Endodermal cell (in vitro differentiated cells): Measurements from ENCODE around the gene LSMEM2. TPM values are rescaled to one million over a fixed set of nuclear protein-coding genes. Genes with fewer than 3 reads are reported as not detected.

ENCODE experiments used
- DNase-seq: peaks from one replicate; pipeline ENCODE4 v3.0.0-alpha.2; 2017
- H3K27ac ChIP-seq: 2 replicates; pipeline ENCODE4 v1.5.1; 2013; ENCODE audit warnings: mild to moderate bottlenecking, low read depth, low read length, moderate library complexity
- H3K27me3 ChIP-seq: 2 replicates; pipeline ENCODE4 v1.6.1; 2013; ENCODE audit warnings: mild to moderate bottlenecking, low read length, moderate library complexity; ENCODE audit not compliant: insufficient read depth, control insufficient read depth, poor library complexity, severe bottlenecking
- H3K36me3 ChIP-seq: 2 replicates; pipeline ENCODE4 v1.7.0; 2013; ENCODE audit warnings: mild to moderate bottlenecking, low read length, moderate library complexity; ENCODE audit not compliant: control insufficient read depth, insufficient read depth
- H3K4me1 ChIP-seq: one replicate; pipeline ENCODE4 v1.7.0; 2013; ENCODE audit warnings: low read length; ENCODE audit not compliant: control insufficient read depth, insufficient read depth
- H3K4me3 ChIP-seq: 2 replicates; pipeline ENCODE4 v1.5.1; 2013; ENCODE audit warnings: mild to moderate bottlenecking, low read length, moderate library complexity
- H3K9ac ChIP-seq: 2 replicates; pipeline ENCODE4 v1.6.1; 2013; ENCODE audit warnings: mild to moderate bottlenecking, low read length, moderate library complexity; ENCODE audit not compliant: poor library complexity, severe bottlenecking; ENCODE audit errors: extremely low read depth
- H3K9me3 ChIP-seq: 2 replicates; pipeline ENCODE4 v1.6.1; 2013; ENCODE audit warnings: mild to moderate bottlenecking, low read length, moderate library complexity; ENCODE audit not compliant: control insufficient read depth
- H3K27ac Mint-ChIP-seq: 2 replicates; pipeline ENCODE4 v1.8.0; 2020; ENCODE audit warnings: mixed read lengths
- H3K27me3 Mint-ChIP-seq: 2 replicates; pipeline ENCODE4 v1.8.0; 2021; ENCODE audit warnings: mild to moderate bottlenecking, mixed read lengths; ENCODE audit not compliant: insufficient read depth
- H3K36me3 Mint-ChIP-seq: 2 replicates; pipeline ENCODE4 v1.8.0; 2020; ENCODE audit warnings: low read depth, mixed read lengths
- H3K4me1 Mint-ChIP-seq: 2 replicates; pipeline ENCODE4 v1.8.0; 2020; ENCODE audit warnings: mixed read lengths
- H3K4me3 Mint-ChIP-seq: 2 replicates; pipeline ENCODE4 v1.8.0; 2020; ENCODE audit warnings: mild to moderate bottlenecking, moderate library complexity, mixed read lengths
- H3K9me3 Mint-ChIP-seq: 2 replicates; pipeline ENCODE4 v1.8.0; 2020; ENCODE audit warnings: mild to moderate bottlenecking, mixed read lengths
- WGBS, 2 experiments: methylation state at CpG; one replicate each; pipeline versions ENCODE4 v1.1.5 to v1.1.7; 2013; ENCODE audit warnings: missing lambda C conversion rate in 2 of 2, mixed read lengths in 1 of 2; ENCODE audit not compliant: insufficient coverage in 1 of 2, insufficient read length in 1 of 2; 5-methylcytosine and 5-hydroxymethylcytosine counted together
- total RNA-seq, 2 donors: library from RNA; stranded (reverse); fragmentation: NEBNext Ultra II Directional in 1 of 2; extraction: Animal tissue kit (Norgen Biotek cat#: 25700) in 1 of 2; gene quantifications; 2 replicates in 1 of 2; 3 replicates in 1 of 2; pipeline ENCODE4 v1.2.1, GENCODE V29; 2021
- TF ChIP-seq, protein P1 (sequence below): fragments of 200-600 bp; sonication (generic); conservative IDR thresholded peaks from 2 replicates; pipeline ENCODE4 v1.5.0; 2021; ENCODE audit warnings: antibody characterized with exemption, mild to moderate bottlenecking

Gene LSMEM2
- total RNA-seq, 2 donors from 2014 or later, result not detected

DNA sequence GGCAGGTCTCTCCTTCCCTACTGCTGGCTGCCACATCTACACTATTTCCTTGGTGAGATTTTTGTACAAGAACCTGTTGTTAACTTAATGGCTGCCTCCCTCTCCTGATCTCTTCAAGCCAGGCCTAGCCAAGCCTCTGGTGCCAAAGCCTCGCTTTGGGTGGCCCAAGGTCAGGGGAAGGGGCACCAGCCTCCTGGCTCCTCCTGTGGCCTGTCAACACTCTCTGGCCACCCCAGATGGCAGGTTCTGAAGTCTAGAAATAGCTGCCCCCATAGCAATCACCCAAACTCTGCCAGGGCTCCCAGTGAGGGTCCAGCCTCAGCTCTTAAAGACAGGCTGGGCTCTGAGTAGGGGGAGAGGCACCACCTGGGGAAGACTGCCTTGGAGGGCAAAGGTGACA is 8.4 kb downstream of the LSMEM2 start:
- H3K36me3 ChIP-seq, result peaks cover 29% of the 10 kb centered on the region
- H3K9me3 Mint-ChIP-seq, result no peaks in the 10 kb centered on the region
- H3K4me1 ChIP-seq, result no peaks in the 10 kb centered on the region
- H3K27me3 ChIP-seq, result no peaks in the 10 kb centered on the region
- no peak overlapping the region for H3K27ac Mint-ChIP-seq
- no peak overlapping the region for H3K4me3 Mint-ChIP-seq
- no peak overlapping the region for H3K4me3 ChIP-seq
- no peaks in the 10 kb centered on the region for H3K9me3 ChIP-seq
- TF ChIP-seq, protein P1, sequence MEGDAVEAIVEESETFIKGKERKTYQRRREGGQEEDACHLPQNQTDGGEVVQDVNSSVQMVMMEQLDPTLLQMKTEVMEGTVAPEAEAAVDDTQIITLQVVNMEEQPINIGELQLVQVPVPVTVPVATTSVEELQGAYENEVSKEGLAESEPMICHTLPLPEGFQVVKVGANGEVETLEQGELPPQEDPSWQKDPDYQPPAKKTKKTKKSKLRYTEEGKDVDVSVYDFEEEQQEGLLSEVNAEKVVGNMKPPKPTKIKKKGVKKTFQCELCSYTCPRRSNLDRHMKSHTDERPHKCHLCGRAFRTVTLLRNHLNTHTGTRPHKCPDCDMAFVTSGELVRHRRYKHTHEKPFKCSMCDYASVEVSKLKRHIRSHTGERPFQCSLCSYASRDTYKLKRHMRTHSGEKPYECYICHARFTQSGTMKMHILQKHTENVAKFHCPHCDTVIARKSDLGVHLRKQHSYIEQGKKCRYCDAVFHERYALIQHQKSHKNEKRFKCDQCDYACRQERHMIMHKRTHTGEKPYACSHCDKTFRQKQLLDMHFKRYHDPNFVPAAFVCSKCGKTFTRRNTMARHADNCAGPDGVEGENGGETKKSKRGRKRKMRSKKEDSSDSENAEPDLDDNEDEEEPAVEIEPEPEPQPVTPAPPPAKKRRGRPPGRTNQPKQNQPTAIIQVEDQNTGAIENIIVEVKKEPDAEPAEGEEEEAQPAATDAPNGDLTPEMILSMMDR, result no peak
- H3K4me1 Mint-ChIP-seq, result peaks cover 5% of the 10 kb centered on the region
- peaks cover 30% of the 10 kb centered on the region for H3K36me3 Mint-ChIP-seq
- no peak overlapping the region for H3K27ac ChIP-seq
- no peak for DNase-seq
- H3K27me3 Mint-ChIP-seq, result peaks cover 1% of the 10 kb centered on the region
- 86 to 98% methylated on average over 1 of the region's 1 CpG for WGBS, 2 experiments
- no peak overlapping the region for H3K9ac ChIP-seq

- Mint-ChIP-seq H3K27ac (no peak overlapping the region), H3K9me3 (no peaks in the 10 kb centered on the region), H3K4me1 (peaks cover 11% of the 10 kb centered on the region), H3K4me3 (no peak overlapping the region), H3K36me3 (peaks cover 30% of the 10 kb centered on the region), H3K27me3 (no peaks in the 10 kb centered on the region)
- Histone ChIP-seq H3K27me3 (no peaks in the 10 kb centered on the region), H3K27ac (no peak overlapping the region), H3K4me1 (no peaks in the 10 kb centered on the region), H3K9me3 (no peaks in the 10 kb centered on the region), H3K4me3 (no peak overlapping the region), H3K9ac (no peak overlapping the region), H3K36me3 (peaks cover 29% of the 10 kb centered on the region)
- DNase-seq, result peak; percentile 33
- TF ChIP-seq, protein P1, result no peak
- 95 to 98% methylated on average over 23 of the region's 23 CpGs for WGBS, 2 experiments
Observed at GRCh38 chr3:50288387-50289007, 9.6 kb downstream of the LSMEM2 start.

DNA sequence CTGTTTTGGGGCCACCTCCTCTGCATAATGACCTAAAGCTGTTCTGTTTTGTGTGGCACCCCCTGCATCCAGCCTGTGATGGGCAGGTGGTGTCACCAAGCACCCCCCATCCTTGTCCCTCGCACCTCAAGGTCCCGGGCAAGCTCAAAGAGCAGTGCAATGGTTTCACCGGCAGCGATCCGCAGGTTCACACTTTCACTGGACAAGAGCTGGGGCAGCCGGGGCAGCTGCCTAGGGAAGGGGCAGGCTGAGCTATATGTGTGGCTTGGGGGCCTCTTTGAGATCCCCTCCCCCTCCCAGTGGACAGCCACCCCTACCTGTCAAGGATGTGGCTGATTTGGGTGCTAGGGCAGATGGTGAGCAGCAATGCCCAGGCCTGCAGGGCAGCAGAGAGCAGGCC is 10.2 kb downstream of the LSMEM2 start:
- Histone ChIP-seq H3K36me3 (peaks cover 29% of the 10 kb centered on the region), H3K27me3 (no peaks in the 10 kb centered on the region), H3K9ac (no peak overlapping the region), H3K4me1 (no peaks in the 10 kb centered on the region), H3K27ac (no peak overlapping the region), H3K4me3 (no peak overlapping the region), H3K9me3 (no peaks in the 10 kb centered on the region)
- H3K4me1 Mint-ChIP-seq, result peaks cover 11% of the 10 kb centered on the region
- TF ChIP-seq, protein P1, result no peak
- H3K4me3 Mint-ChIP-seq, result no peak overlapping the region
- 96 to 97% methylated on average over 5 to 6 of the region's 6 CpGs for WGBS, 2 experiments
- DNase-seq, result no peak
- peaks cover 30% of the 10 kb centered on the region for H3K36me3 Mint-ChIP-seq
- H3K9me3 Mint-ChIP-seq, result no peaks in the 10 kb centered on the region
- no peak overlapping the region for H3K27ac Mint-ChIP-seq
- no peaks in the 10 kb centered on the region for H3K27me3 Mint-ChIP-seq
